CD14-positive monocyte (primary cell): ENCODE results near the gene EGFR. TPM values are rescaled to one million over a fixed set of nuclear protein-coding genes. Genes with fewer than 3 reads are reported as not detected.

Experiments used
- DNase-seq, 3 donors: peaks; one replicate each; pipeline ENCODE4 v3.0.0-alpha.2; 2011 to 2022
- H2AFZ ChIP-seq: 2 replicates; pipeline ENCODE4 v1.6.0; 2012; ENCODE audit warnings: mild to moderate bottlenecking, low read depth, low read length, inconsistent platforms; ENCODE audit not compliant: insufficient read depth, poor library complexity, severe bottlenecking
- H3K27ac ChIP-seq, 2 donors: 1 replicate in 1 of 2; 2 replicates in 1 of 2; pipeline ENCODE4 v1.5.1; 2012 to 2013; ENCODE audit warnings: low read length in 2 of 2, control low read depth in 1 of 2, inconsistent platforms in 1 of 2, low read depth in 1 of 2, mild to moderate bottlenecking in 1 of 2
- H3K27me3 ChIP-seq, 2 donors: one replicate each; pipeline versions ENCODE4 v1.6.0 to v1.6.1; 2011 to 2013; ENCODE audit warnings: low read length in 2 of 2; ENCODE audit not compliant: control insufficient read depth in 2 of 2, insufficient read depth in 2 of 2
- H3K36me3 ChIP-seq, 2 donors: replicated peaks in 1 of 2; 1 replicate in 1 of 2; 2 replicates in 1 of 2; pipeline versions ENCODE4 v1.5.1 to v1.6.1; 2012 to 2013; ENCODE audit warnings: low read length in 2 of 2, control low read depth in 1 of 2, inconsistent platforms in 1 of 2, mild to moderate bottlenecking in 1 of 2; ENCODE audit not compliant: insufficient read depth in 2 of 2, control insufficient read depth in 1 of 2
- H3K4me1 ChIP-seq, 2 donors: 1 replicate in 1 of 2; 2 replicates in 1 of 2; pipeline versions ENCODE4 v1.5.1 to v1.6.1; 2012 to 2013; ENCODE audit warnings: low read length in 2 of 2, control low read depth in 1 of 2, inconsistent platforms in 1 of 2, mild to moderate bottlenecking in 1 of 2, moderate library complexity in 1 of 2; ENCODE audit not compliant: insufficient read depth in 2 of 2, control insufficient read depth in 1 of 2
- H3K4me2 ChIP-seq: replicated peaks from 2 replicates; pipeline ENCODE3; 2012; ENCODE audit warnings: low read length, moderate library complexity, mild to moderate bottlenecking; ENCODE audit not compliant: poor library complexity, severe bottlenecking; ENCODE audit errors: extremely low read depth
- H3K4me3 ChIP-seq, 3 experiments: fragments of 200-600 bp in 1 of 3; sonication (generic) in 1 of 3; replicated peaks in 1 of 3; 1 replicate in 2 of 3; 2 replicates in 1 of 3; pipeline ENCODE4 v1.5.1; 2011 to 2013; ENCODE audit warnings: low read length in 3 of 3, mild to moderate bottlenecking in 3 of 3, control low read depth in 2 of 3, low read depth in 2 of 3, inconsistent platforms in 1 of 3, moderate library complexity in 1 of 3
- H3K79me2 ChIP-seq: 2 replicates; pipeline ENCODE4 v1.6.0; 2012; ENCODE audit warnings: mild to moderate bottlenecking, control low read depth, inconsistent platforms, low read length, moderate library complexity; ENCODE audit not compliant: insufficient read depth
- H3K9ac ChIP-seq: 2 replicates; pipeline ENCODE4 v1.6.0; 2017; ENCODE audit warnings: low read length, mild to moderate bottlenecking; ENCODE audit not compliant: insufficient read depth, poor library complexity, severe bottlenecking
- H3K9me3 ChIP-seq, 2 donors: replicated peaks in 1 of 2; 1 replicate in 1 of 2; 2 replicates in 1 of 2; pipeline versions ENCODE4 v1.5.1 to v1.6.1; 2012 to 2013; ENCODE audit warnings: low read length in 2 of 2, control low read depth in 1 of 2; ENCODE audit not compliant: control insufficient read depth in 1 of 2, insufficient read depth in 1 of 2
- H4K20me1 ChIP-seq: 2 replicates; pipeline ENCODE4 v1.6.0; 2012; ENCODE audit warnings: mild to moderate bottlenecking, low read length, control low read depth, moderate library complexity; ENCODE audit not compliant: insufficient read depth
- H3K27ac Mint-ChIP-seq, 7 donors: one replicate each; pipeline ENCODE4 v1.8.0; 2020; ENCODE audit warnings: mild to moderate bottlenecking in 7 of 7, mixed read lengths in 7 of 7, moderate library complexity in 6 of 7, inconsistent platforms in 2 of 7
- H3K27me3 Mint-ChIP-seq, 3 donors: one replicate each; pipeline ENCODE4 v1.8.0; 2021 to 2022; ENCODE audit warnings: low read depth in 3 of 3, mild to moderate bottlenecking in 3 of 3, mixed read lengths in 3 of 3, moderate library complexity in 3 of 3, inconsistent platforms in 1 of 3
- H3K36me3 Mint-ChIP-seq, 2 donors: one replicate each; pipeline ENCODE4 v1.8.0; 2020; ENCODE audit warnings: mixed read lengths in 2 of 2, inconsistent platforms in 1 of 2, mild to moderate bottlenecking in 1 of 2
- H3K4me1 Mint-ChIP-seq: one replicate; pipeline ENCODE4 v1.8.0; 2020; ENCODE audit warnings: mild to moderate bottlenecking, mixed read lengths
- H3K4me3 Mint-ChIP-seq, 2 donors: one replicate each; pipeline ENCODE4 v1.8.0; 2020; ENCODE audit warnings: mild to moderate bottlenecking in 2 of 2, mixed read lengths in 2 of 2, moderate library complexity in 1 of 2
- H3K9me3 Mint-ChIP-seq, 7 donors: one replicate each; pipeline ENCODE4 v1.8.0; 2020 to 2022; ENCODE audit warnings: mixed read lengths in 7 of 7, mild to moderate bottlenecking in 6 of 7, moderate library complexity in 6 of 7, inconsistent platforms in 2 of 7
- WGBS: methylation state at CpG from one replicate; pipeline ENCODE4 v1.1.5; 2013; ENCODE audit warnings: missing lambda C conversion rate; ENCODE audit not compliant: insufficient coverage; 5-methylcytosine and 5-hydroxymethylcytosine counted together
- intact Hi-C, 2 donors: fragments of 100-400 bp; cut with micrococcal nuclease; formaldehyde crosslinking; loops; one replicate each; pipeline versions ENCODE4 v1.15.0 to v1.15.1; 2023
- polyA plus RNA-seq, 3 donors: library from polyadenylated mRNA; depleted of rRNA in 1 of 3; unstranded in 2 of 3; stranded (reverse) in 1 of 3; fragments of 300-500 nt in 2 of 3; fragments of >200 nt in 1 of 3; fragmentation: Illumina TruSeq in 2 of 3; gene quantifications; 1 replicate in 2 of 3; 2 replicates in 1 of 3; pipeline ENCODE4 v1.2.3, GENCODE V29; 2012 to 2021
- TF ChIP-seq, protein P1 (sequence below): fragments of 200-600 bp; IDR thresholded peaks from one replicate; pipeline ENCODE4 v1.8.0; 2022; ENCODE audit warnings: antibody characterized with exemption, mild to moderate bottlenecking

Gene EGFR
- polyA plus RNA-seq, 3 donors: not detected

GRCh38 chr7:55108401-55108800 is 89.6 kb downstream of the EGFR start:
- TF ChIP-seq, protein P1, sequence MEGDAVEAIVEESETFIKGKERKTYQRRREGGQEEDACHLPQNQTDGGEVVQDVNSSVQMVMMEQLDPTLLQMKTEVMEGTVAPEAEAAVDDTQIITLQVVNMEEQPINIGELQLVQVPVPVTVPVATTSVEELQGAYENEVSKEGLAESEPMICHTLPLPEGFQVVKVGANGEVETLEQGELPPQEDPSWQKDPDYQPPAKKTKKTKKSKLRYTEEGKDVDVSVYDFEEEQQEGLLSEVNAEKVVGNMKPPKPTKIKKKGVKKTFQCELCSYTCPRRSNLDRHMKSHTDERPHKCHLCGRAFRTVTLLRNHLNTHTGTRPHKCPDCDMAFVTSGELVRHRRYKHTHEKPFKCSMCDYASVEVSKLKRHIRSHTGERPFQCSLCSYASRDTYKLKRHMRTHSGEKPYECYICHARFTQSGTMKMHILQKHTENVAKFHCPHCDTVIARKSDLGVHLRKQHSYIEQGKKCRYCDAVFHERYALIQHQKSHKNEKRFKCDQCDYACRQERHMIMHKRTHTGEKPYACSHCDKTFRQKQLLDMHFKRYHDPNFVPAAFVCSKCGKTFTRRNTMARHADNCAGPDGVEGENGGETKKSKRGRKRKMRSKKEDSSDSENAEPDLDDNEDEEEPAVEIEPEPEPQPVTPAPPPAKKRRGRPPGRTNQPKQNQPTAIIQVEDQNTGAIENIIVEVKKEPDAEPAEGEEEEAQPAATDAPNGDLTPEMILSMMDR: no peak
- Histone ChIP-seq H3K9me3 (no peaks in the 10 kb centered on the region), H3K27me3 (no peaks in the 10 kb centered on the region), H3K27ac (no peak overlapping the region), H3K36me3 (no peaks in the 10 kb centered on the region), H3K4me2 (no peak overlapping the region), H3K4me3 (no peak overlapping the region), H3K79me2 (no peaks in the 10 kb centered on the region), H4K20me1 (no peaks in the 10 kb centered on the region), H3K9ac (no peak overlapping the region), H3K4me1 (no peaks in the 10 kb centered on the region), H2AFZ (no peak overlapping the region)
- WGBS: 88% methylated on average over 1 of the region's 5 CpGs
- Mint-ChIP-seq H3K27me3 (no peaks in the 10 kb centered on the region), H3K4me1 (no peaks in the 10 kb centered on the region), H3K9me3 (peaks cover 0 to 3% (median 0%) of the 10 kb centered on the region in 7 donors), H3K36me3 (no peaks in the 10 kb centered on the region), H3K4me3 (no peak overlapping the region), H3K27ac (no peak overlapping the region)
- DNase-seq: no peak
- intact Hi-C loops: no loop called here

- H3K36me3 ChIP-seq: no peaks in the 10 kb centered on the region
- no peak overlapping the region for H3K4me3 ChIP-seq
- H3K79me2 ChIP-seq: no peaks in the 10 kb centered on the region
- intact Hi-C loops: no loop called here
- 0% methylated on average over 1 of the region's 3 CpGs for WGBS
- Mint-ChIP-seq H3K4me1 (no peaks in the 10 kb centered on the region), H3K9me3 (peaks cover 0 to 3% (median 0%) of the 10 kb centered on the region in 7 donors), H3K27me3 (no peaks in the 10 kb centered on the region), H3K36me3 (no peaks in the 10 kb centered on the region), H3K27ac (no peak overlapping the region), H3K4me3 (no peak overlapping the region)
- TF ChIP-seq, protein P1: no peak
- no peak overlapping the region for H3K27ac ChIP-seq
- H3K9me3 ChIP-seq: no peaks in the 10 kb centered on the region
- H3K27me3 ChIP-seq: no peaks in the 10 kb centered on the region
- no peaks in the 10 kb centered on the region for H3K4me1 ChIP-seq
- H3K9ac ChIP-seq: no peak overlapping the region
- no peak overlapping the region for H2AFZ ChIP-seq
- H4K20me1 ChIP-seq: no peaks in the 10 kb centered on the region
- no peak for DNase-seq
- H3K4me2 ChIP-seq: no peak overlapping the region
Observed at GRCh38 chr7:55108818-55109217, 90.0 kb downstream of the EGFR start.
